ENCODE results near the gene KMT2C. TPM values are rescaled to one million over a fixed set of nuclear protein-coding genes. Genes with fewer than 3 reads are reported as not detected.
"Not testable (repeated sequence)": the region's sequence is repeated elsewhere in the genome, so short reads cannot be mapped to it uniquely, and the experiment has no call there.

The KMT2C gene
- total and polyA plus RNA-seq, 7 experiments from 2014 or later: 17.0 to 152 (median 109) TPM

DNA sequence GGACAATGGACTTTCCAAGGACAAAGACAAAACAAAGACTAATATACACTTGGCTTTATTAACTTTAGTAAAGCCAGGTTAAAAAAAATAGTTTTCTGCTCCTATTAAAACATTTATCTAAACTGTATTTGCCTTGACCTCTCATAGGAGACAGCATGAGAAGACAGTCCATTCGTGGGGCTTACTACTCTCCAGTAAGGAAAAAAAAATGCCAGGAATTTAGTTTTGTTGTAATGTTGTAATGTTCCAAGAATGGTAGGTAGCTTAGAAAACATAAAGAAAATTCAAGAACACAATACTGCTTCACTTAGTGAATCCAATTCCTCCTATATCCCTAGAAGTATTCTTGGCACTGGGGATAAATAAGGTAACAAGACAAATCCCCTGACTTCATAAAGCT lies 81.7 kb downstream of the KMT2C start:
- peaks cover 0 to 16% (median 3%) of the 10 kb centered on the region in 11 donors for H3K9me3 Mint-ChIP-seq
- no peaks in the 10 kb centered on the region for H3K4me1 ChIP-seq (ENCODE audit: control insufficient read depth in 2 of 2, insufficient read depth in 2 of 2, low read length in 2 of 2)
- peak overlapping the region in 2 of 9 donors; percentile 15 to 66 for H3K27ac Mint-ChIP-seq
- intact Hi-C loops (cut with micrococcal nuclease): no loop called here
- CTCF ChIA-PET: no interaction called here
- H3K4me3 Mint-ChIP-seq: no peak overlapping the region
- H3K36me3 Mint-ChIP-seq: peaks cover 32 to 62% (median 50%) of the 10 kb centered on the region in 5 donors
- peaks cover 0 to 40% (median 0%) of the 10 kb centered on the region in 3 experiments for H3K36me3 ChIP-seq (ENCODE audit: control insufficient read depth in 2 of 3, insufficient read depth in 3 of 3, low read length in 3 of 3)
- ATAC-seq: no peak
- POLR2A ChIA-PET: interaction anchor here (0.6 kb wide), 1 partner anchor 22 kb away, joined by 3 read pairs; no protein-coding TSS in a partner anchor
- DNase-seq: no peak
- H3K27me3 Mint-ChIP-seq: no peaks in the 10 kb centered on the region
- peaks cover 11 to 33% (median 20%) of the 10 kb centered on the region in 7 donors for H3K4me1 Mint-ChIP-seq
- no peak overlapping the region for H3K27ac ChIP-seq (ENCODE audit: low read depth, low read length)
- no peaks in the 10 kb centered on the region for H3K27me3 ChIP-seq (ENCODE audit: control insufficient read depth in 2 of 2, insufficient read depth in 2 of 2, low read length in 2 of 2)
- no peak overlapping the region for H3K4me3 ChIP-seq (ENCODE audit: low read length)
- H3K9me3 ChIP-seq (ENCODE audit: control insufficient read depth in 2 of 3, low read length in 3 of 3): no peaks in the 10 kb centered on the region

DNA sequence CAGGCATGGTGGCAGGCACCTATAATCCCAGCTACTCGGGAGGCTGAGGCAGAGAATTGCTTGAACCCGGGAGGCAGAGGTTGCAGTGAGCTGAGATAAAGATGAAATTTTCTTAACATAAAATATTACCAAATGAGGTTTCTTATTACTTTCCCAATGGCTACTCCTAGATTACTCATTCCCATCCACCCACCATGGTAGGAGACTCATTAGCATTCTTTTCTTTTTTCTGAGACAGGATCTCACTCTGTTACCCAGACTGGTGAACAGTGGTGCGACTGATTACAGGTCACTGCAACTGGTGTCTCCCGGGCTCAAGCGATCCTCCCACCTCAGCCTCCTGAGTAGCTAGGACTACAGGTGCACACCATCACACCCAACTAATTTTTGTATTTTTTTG lies 82.5 kb downstream of the KMT2C start:
- H3K4me3 ChIP-seq (ENCODE audit: low read length); H3K4me1 ChIP-seq (ENCODE audit: control insufficient read depth in 2 of 2, insufficient read depth in 2 of 2, low read length in 2 of 2); H3K4me3 Mint-ChIP-seq; POLR2A ChIA-PET; H3K27me3 Mint-ChIP-seq; DNase-seq; H3K27ac Mint-ChIP-seq; H3K9me3 ChIP-seq (ENCODE audit: control insufficient read depth in 2 of 3, low read length in 3 of 3); H3K27me3 ChIP-seq (ENCODE audit: control insufficient read depth in 2 of 2, insufficient read depth in 2 of 2, low read length in 2 of 2); ATAC-seq; H3K27ac ChIP-seq (ENCODE audit: low read depth, low read length); intact Hi-C loops (cut with micrococcal nuclease): not testable (repeated sequence)
- H3K36me3 Mint-ChIP-seq: peaks cover 38 to 70% (median 55%) of the 10 kb centered on the region in 5 donors
- CTCF ChIA-PET: interaction anchor here (0.6 kb wide), 1 partner anchor 25 kb away, joined by 3 read pairs; no protein-coding TSS in a partner anchor
- peaks cover 11 to 27% (median 22%) of the 10 kb centered on the region in 7 donors for H3K4me1 Mint-ChIP-seq
- peaks cover 0 to 22% (median 6%) of the 10 kb centered on the region in 11 donors for H3K9me3 Mint-ChIP-seq
- H3K36me3 ChIP-seq (ENCODE audit: control insufficient read depth in 2 of 3, insufficient read depth in 3 of 3, low read length in 3 of 3): peaks cover 0 to 45% (median 0%) of the 10 kb centered on the region in 3 experiments

DNA sequence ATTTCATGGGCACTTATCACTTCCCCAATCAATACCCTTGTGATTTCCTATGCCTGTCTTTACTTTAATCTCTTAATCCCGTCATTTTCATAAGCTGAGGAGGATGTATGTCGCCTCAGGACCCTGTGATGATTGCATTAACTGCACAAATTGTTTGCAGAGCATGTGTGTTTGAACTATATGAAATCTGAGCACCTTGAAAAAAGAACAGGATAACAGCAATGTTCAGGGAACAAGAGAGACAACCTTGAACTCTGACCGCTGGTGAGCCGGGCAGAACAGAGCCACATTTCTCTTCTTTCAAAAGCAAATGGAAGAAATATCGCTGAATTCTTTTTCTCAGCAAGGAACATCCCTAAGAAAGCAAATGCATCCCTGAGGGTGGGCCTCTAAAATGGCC lies 84.1 kb downstream of the KMT2C start:
- H3K4me3 Mint-ChIP-seq; DNase-seq; H3K4me3 ChIP-seq (ENCODE audit: low read length); H3K9me3 ChIP-seq (ENCODE audit: control insufficient read depth in 2 of 3, low read length in 3 of 3); H3K4me1 ChIP-seq (ENCODE audit: control insufficient read depth in 2 of 2, insufficient read depth in 2 of 2, low read length in 2 of 2); ATAC-seq; H3K27ac ChIP-seq (ENCODE audit: low read depth, low read length); H3K27ac Mint-ChIP-seq; CTCF ChIA-PET; POLR2A ChIA-PET; H3K27me3 ChIP-seq (ENCODE audit: control insufficient read depth in 2 of 2, insufficient read depth in 2 of 2, low read length in 2 of 2); H3K27me3 Mint-ChIP-seq; intact Hi-C loops (cut with micrococcal nuclease): not testable (repeated sequence)
- H3K36me3 ChIP-seq (ENCODE audit: control insufficient read depth in 2 of 3, insufficient read depth in 3 of 3, low read length in 3 of 3): peaks cover 0 to 52% (median 0%) of the 10 kb centered on the region in 3 experiments
- peaks cover 42 to 83% (median 69%) of the 10 kb centered on the region in 5 donors for H3K36me3 Mint-ChIP-seq
- peaks cover 0 to 35% (median 10%) of the 10 kb centered on the region in 11 donors for H3K9me3 Mint-ChIP-seq
- H3K4me1 Mint-ChIP-seq: peaks cover 11 to 32% (median 24%) of the 10 kb centered on the region in 7 donors

DNA sequence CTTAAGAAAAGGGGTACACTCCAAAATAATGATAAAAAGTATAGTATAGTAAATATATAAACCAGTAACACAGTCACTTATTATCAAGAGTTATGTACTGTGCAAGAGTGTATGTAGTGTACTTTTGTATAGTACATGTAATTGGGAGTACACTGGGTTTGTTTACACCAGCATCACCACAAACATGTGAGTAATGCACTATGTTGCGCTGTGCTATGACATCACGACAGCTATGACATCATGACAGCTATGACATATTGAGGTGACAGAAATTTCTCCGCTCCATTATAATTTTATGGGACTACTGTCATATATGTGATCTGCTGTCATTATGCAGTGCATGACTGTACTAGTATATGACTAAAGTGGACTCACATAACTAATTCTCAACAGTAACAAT lies 84.6 kb downstream of the KMT2C start:
- DNase-seq (no peak), ATAC-seq (no peak)
- Histone ChIP-seq H3K36me3 (ENCODE audit: control insufficient read depth in 2 of 3, insufficient read depth in 3 of 3, low read length in 3 of 3) (peaks cover 0 to 51% (median 0%) of the 10 kb centered on the region in 3 experiments), H3K9me3 (ENCODE audit: control insufficient read depth in 2 of 3, low read length in 3 of 3) (no peaks in the 10 kb centered on the region), H3K4me3 (ENCODE audit: low read length) (no peak overlapping the region), H3K27me3 (ENCODE audit: control insufficient read depth in 2 of 2, insufficient read depth in 2 of 2, low read length in 2 of 2) (no peaks in the 10 kb centered on the region), H3K27ac (ENCODE audit: low read depth, low read length) (no peak overlapping the region), H3K4me1 (ENCODE audit: control insufficient read depth in 2 of 2, insufficient read depth in 2 of 2, low read length in 2 of 2) (no peaks in the 10 kb centered on the region)
- Mint-ChIP-seq H3K36me3 (peaks cover 42 to 85% (median 71%) of the 10 kb centered on the region in 5 donors), H3K4me3 (no peak overlapping the region), H3K9me3 (peaks cover 0 to 35% (median 10%) of the 10 kb centered on the region in 11 donors), H3K4me1 (peaks cover 11 to 35% (median 26%) of the 10 kb centered on the region in 7 donors), H3K27me3 (no peaks in the 10 kb centered on the region), H3K27ac (no peak overlapping the region)
- POLR2A ChIA-PET: no interaction called here
- CTCF ChIA-PET: no interaction called here
- intact Hi-C loops (cut with micrococcal nuclease): no loop called here

DNA sequence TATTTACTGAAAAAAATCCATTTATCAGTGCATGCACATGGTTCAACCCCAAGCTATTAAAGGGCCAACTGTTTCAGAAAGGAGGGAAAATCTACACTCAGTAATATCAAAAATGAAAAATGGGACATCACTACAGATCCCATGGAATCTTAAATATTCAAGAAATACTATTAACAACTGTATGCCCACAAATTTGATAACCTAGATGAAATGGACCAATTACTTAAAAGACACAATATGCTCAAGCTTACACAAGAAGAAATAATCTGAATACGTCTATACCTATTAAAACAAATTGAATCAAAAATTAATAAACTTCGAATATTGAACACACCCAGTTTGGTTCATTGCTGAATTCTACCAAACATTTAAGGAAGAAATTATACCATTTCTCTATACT lies 87.9 kb downstream of the KMT2C start:
- H3K27me3 Mint-ChIP-seq: no peaks in the 10 kb centered on the region
- peaks cover 22 to 61% (median 52%) of the 10 kb centered on the region in 5 donors for H3K36me3 Mint-ChIP-seq
- POLR2A ChIA-PET: no interaction called here
- no peak overlapping the region for H3K4me3 Mint-ChIP-seq
- Histone ChIP-seq H3K4me3 (ENCODE audit: low read length) (no peak overlapping the region), H3K4me1 (ENCODE audit: control insufficient read depth in 2 of 2, insufficient read depth in 2 of 2, low read length in 2 of 2) (no peaks in the 10 kb centered on the region), H3K36me3 (ENCODE audit: control insufficient read depth in 2 of 3, insufficient read depth in 3 of 3, low read length in 3 of 3) (peaks cover 0 to 39% (median 0%) of the 10 kb centered on the region in 3 experiments), H3K27ac (ENCODE audit: low read depth, low read length) (no peak overlapping the region), H3K9me3 (ENCODE audit: control insufficient read depth in 2 of 3, low read length in 3 of 3) (no peaks in the 10 kb centered on the region), H3K27me3 (ENCODE audit: control insufficient read depth in 2 of 2, insufficient read depth in 2 of 2, low read length in 2 of 2) (no peaks in the 10 kb centered on the region)
- H3K9me3 Mint-ChIP-seq: peaks cover 0 to 35% (median 10%) of the 10 kb centered on the region in 11 donors
- DNase-seq: no peak
- intact Hi-C loops (cut with micrococcal nuclease): no loop called here
- no peak overlapping the region for H3K27ac Mint-ChIP-seq
- CTCF ChIA-PET: no interaction called here
- ATAC-seq: no peak
- H3K4me1 Mint-ChIP-seq: peaks cover 9 to 45% (median 28%) of the 10 kb centered on the region in 7 donors

DNA sequence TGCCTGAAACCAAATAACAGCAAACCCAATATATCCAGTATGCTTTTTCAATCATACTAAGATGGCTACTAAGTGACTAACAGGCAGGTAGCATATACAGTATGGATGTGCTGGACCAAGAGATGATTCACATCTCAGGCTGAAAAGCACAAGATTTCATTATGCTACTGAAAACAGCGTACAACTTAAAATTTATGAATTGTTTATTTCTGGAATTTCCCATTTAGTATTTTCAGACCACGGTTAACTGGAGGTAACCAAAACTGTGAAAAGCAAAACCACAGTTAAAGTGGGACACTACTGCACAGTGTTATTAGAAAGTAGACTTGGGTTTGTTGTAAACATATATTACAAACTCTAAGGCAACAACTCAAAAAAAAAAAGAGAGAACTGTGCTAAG lies 91.5 kb downstream of the KMT2C start:
- H3K36me3 ChIP-seq (ENCODE audit: control insufficient read depth in 2 of 3, insufficient read depth in 3 of 3, low read length in 3 of 3): peaks cover 0 to 18% (median 0%) of the 10 kb centered on the region in 3 experiments
- H3K36me3 Mint-ChIP-seq: peaks cover 12 to 33% (median 25%) of the 10 kb centered on the region in 5 donors
- H3K4me1 ChIP-seq (ENCODE audit: control insufficient read depth in 2 of 2, insufficient read depth in 2 of 2, low read length in 2 of 2): no peaks in the 10 kb centered on the region
- H3K9me3 Mint-ChIP-seq: peaks cover 0 to 23% (median 9%) of the 10 kb centered on the region in 11 donors
- ATAC-seq: peak; percentile 59
- no peak for DNase-seq
- CTCF ChIA-PET: no interaction called here
- H3K9me3 ChIP-seq (ENCODE audit: control insufficient read depth in 2 of 3, low read length in 3 of 3): no peaks in the 10 kb centered on the region
- intact Hi-C loops (cut with micrococcal nuclease): no loop called here
- H3K27ac Mint-ChIP-seq: no peak overlapping the region
- H3K4me3 ChIP-seq (ENCODE audit: low read length): no peak overlapping the region
- peak overlapping the region in 2 of 10 donors; percentile 23 to 34 for H3K4me3 Mint-ChIP-seq
- POLR2A ChIA-PET: no interaction called here
- H3K4me1 Mint-ChIP-seq: peaks cover 10 to 63% (median 45%) of the 10 kb centered on the region in 7 donors
- H3K27me3 ChIP-seq (ENCODE audit: control insufficient read depth in 2 of 2, insufficient read depth in 2 of 2, low read length in 2 of 2): no peaks in the 10 kb centered on the region
- H3K27me3 Mint-ChIP-seq: no peaks in the 10 kb centered on the region
- no peak overlapping the region for H3K27ac ChIP-seq (ENCODE audit: low read depth, low read length)

DNA sequence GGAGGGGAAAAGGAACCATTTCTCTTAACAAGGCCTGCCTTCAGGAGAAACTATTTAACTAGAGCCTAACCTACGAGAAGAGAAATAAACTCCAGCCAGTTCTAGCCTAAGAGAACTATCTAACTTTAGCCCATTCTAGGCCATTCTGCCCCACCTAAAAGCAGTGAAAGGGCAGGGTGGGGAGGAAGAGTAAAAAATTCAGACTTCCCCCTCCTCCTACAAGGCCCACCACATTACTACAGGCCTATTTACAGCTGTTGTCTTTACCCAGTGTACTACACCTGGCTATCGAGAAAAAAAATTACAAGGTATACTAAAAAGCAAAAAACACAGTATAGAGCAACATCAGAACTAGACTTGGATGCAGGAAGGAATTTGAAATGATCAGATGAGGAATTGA lies 93.0 kb downstream of the KMT2C start:
- H3K4me1 ChIP-seq (ENCODE audit: control insufficient read depth in 2 of 2, insufficient read depth in 2 of 2, low read length in 2 of 2): no peaks in the 10 kb centered on the region
- H3K4me1 Mint-ChIP-seq: peaks cover 13 to 70% (median 54%) of the 10 kb centered on the region in 7 donors

More for the DNA sequence above, 93.0 kb downstream of the KMT2C start:
- DNase-seq: no peak
- H3K9me3 ChIP-seq (ENCODE audit: control insufficient read depth in 2 of 3, low read length in 3 of 3): no peaks in the 10 kb centered on the region
- intact Hi-C loops (cut with micrococcal nuclease): no loop called here
- H3K4me3 ChIP-seq (ENCODE audit: low read length): no peak overlapping the region
- H3K36me3 Mint-ChIP-seq: peaks cover under 1 to 20% (median 11%) of the 10 kb centered on the region in 5 donors
- POLR2A ChIA-PET: no interaction called here
- peaks cover 0 to 6% (median 0%) of the 10 kb centered on the region in 3 experiments for H3K36me3 ChIP-seq (ENCODE audit: control insufficient read depth in 2 of 3, insufficient read depth in 3 of 3, low read length in 3 of 3)
- peak overlapping the region in 4 of 9 donors; percentile 8 to 82 (median 40) for H3K27ac Mint-ChIP-seq
- CTCF ChIA-PET: interaction anchor here (1.4 kb wide), 1 partner anchor 364 kb away, joined by 3 read pairs; no protein-coding TSS in a partner anchor
- H3K27me3 ChIP-seq (ENCODE audit: control insufficient read depth in 2 of 2, insufficient read depth in 2 of 2, low read length in 2 of 2): no peaks in the 10 kb centered on the region
- no peak overlapping the region for H3K27ac ChIP-seq (ENCODE audit: low read depth, low read length)
- ATAC-seq: no peak
- peak overlapping the region in 1 of 10 donors; percentile 11 for H3K4me3 Mint-ChIP-seq
- no peaks in the 10 kb centered on the region for H3K27me3 Mint-ChIP-seq
- peaks cover 0 to 10% (median 3%) of the 10 kb centered on the region in 11 donors for H3K9me3 Mint-ChIP-seq
